Activated naive CD8-positive, alpha-beta T cell treated with anti-CD3 and anti-CD28 coated beads, Interleukin-2, amount 10 ng/mL, durations not matched to agents 7 days and 5 days (primary cell): ENCODE data around the gene SMAP1. TPM values are rescaled to one million over a fixed set of nuclear protein-coding genes. Genes with fewer than 3 reads are reported as not detected.

Source experiments
- ATAC-seq: fragments of 150-1000 bp; cut with Tn5 transposase; one replicate; pipeline ENCODE4 v1.10.0; 2021; ENCODE audit warnings: low read depth, moderate library complexity
- POLR2A ChIA-PET: fragments of 350-600 bp; sonication (Branson Sonifier 250); formaldehyde crosslinking; loops from one replicate; lab custom pipeline; 2021; ENCODE audit warnings: antibody characterized with exemption; lab: Charles Lee
- DNase-seq: peaks from one replicate; pipeline ENCODE4 v3.0.0; 2021
- H3K27ac Mint-ChIP-seq: one replicate; pipeline ENCODE4 v1.8.0; 2022; ENCODE audit warnings: mild to moderate bottlenecking, mixed read lengths
- H3K27me3 Mint-ChIP-seq: one replicate; pipeline ENCODE4 v1.8.0; 2022; ENCODE audit warnings: mild to moderate bottlenecking, moderate library complexity, mixed read lengths
- H3K36me3 Mint-ChIP-seq: one replicate; pipeline ENCODE4 v1.8.0; 2021; ENCODE audit warnings: mild to moderate bottlenecking, mixed read lengths
- H3K4me1 Mint-ChIP-seq: one replicate; pipeline ENCODE4 v1.8.0; 2021; ENCODE audit warnings: mixed read lengths
- H3K4me3 Mint-ChIP-seq: one replicate; pipeline ENCODE4 v1.8.0; 2022; ENCODE audit warnings: mild to moderate bottlenecking, moderate library complexity, mixed read lengths
- H3K9me3 Mint-ChIP-seq: one replicate; pipeline ENCODE4 v1.8.0; 2021; ENCODE audit warnings: mixed read lengths
- total RNA-seq, 2 experiments: library from RNA; stranded (reverse); gene quantifications; one replicate each; pipeline ENCODE4 v1.2.3, GENCODE V29; 2021

SMAP1 gene
- 10 to 100 TPM; 39.7 to 40.2 TPM for total RNA-seq

GRCh38 chr6:70667711-70668498, at the start of gene SMAP1:
Gene SMAP1, plus strand, starts transcription at chr6:70667883. Its CDS starts 141 bp downstream, at chr6:70668024.
- H3K27me3 Mint-ChIP-seq = no peaks in the 10 kb centered on the region
- H3K27ac Mint-ChIP-seq = peak within 1 kb of the TSS; percentile 84
- peaks cover 48% of the 10 kb centered on the region for H3K4me1 Mint-ChIP-seq
- POLR2A ChIA-PET = interaction anchor here (0.6 to 3.6 kb wide), 17 partner anchors 9 to 871 kb away, joined by 3 to 25 read pairs (median 5); partner anchors contain the start of genes FAM135A, LMBRD1 and SDHAF4
- peak; percentile 91 for ATAC-seq
- peaks cover 25% of the 10 kb centered on the region for H3K36me3 Mint-ChIP-seq
- peak within 1 kb of the TSS; percentile 88 for H3K4me3 Mint-ChIP-seq
- DNase-seq = peak; percentile 96
- no peaks in the 10 kb centered on the region for H3K9me3 Mint-ChIP-seq

- no peak for ATAC-seq
- POLR2A ChIA-PET = interaction anchor here (0.6 to 0.7 kb wide), 2 partner anchors 94 to 206 kb away, joined by 3 to 4 read pairs; no protein-coding TSS in a partner anchor
- Mint-ChIP-seq H3K27ac (no peak overlapping the region), H3K9me3 (no peaks in the 10 kb centered on the region), H3K27me3 (peaks cover 4% of the 10 kb centered on the region), H3K4me1 (no peaks in the 10 kb centered on the region), H3K36me3 (no peaks in the 10 kb centered on the region), H3K4me3 (no peak overlapping the region)
- DNase-seq = no peak
Measured at GRCh38 chr6:70620746-70621145, 46.9 kb upstream of the SMAP1 start.

GRCh38 chr6:70622461-70622860, 45.2 kb upstream of the SMAP1 start:
- H3K4me3 Mint-ChIP-seq = no peak overlapping the region
- no peaks in the 10 kb centered on the region for H3K36me3 Mint-ChIP-seq
- H3K27ac Mint-ChIP-seq = no peak overlapping the region
- no peak for DNase-seq
- no peaks in the 10 kb centered on the region for H3K4me1 Mint-ChIP-seq
- no peak for ATAC-seq
- no peaks in the 10 kb centered on the region for H3K9me3 Mint-ChIP-seq
- POLR2A ChIA-PET = no interaction called here
- H3K27me3 Mint-ChIP-seq = no peaks in the 10 kb centered on the region

GRCh38 chr6:70625436-70625835, 42.2 kb upstream of the SMAP1 start:
- DNase-seq (no peak), ATAC-seq (no peak)
- H3K4me3 Mint-ChIP-seq = no peak overlapping the region
- no peaks in the 10 kb centered on the region for H3K36me3 Mint-ChIP-seq
- no peaks in the 10 kb centered on the region for H3K4me1 Mint-ChIP-seq
- POLR2A ChIA-PET = no interaction called here
- no peak overlapping the region for H3K27ac Mint-ChIP-seq
- H3K9me3 Mint-ChIP-seq = no peaks in the 10 kb centered on the region
- peaks cover 9% of the 10 kb centered on the region for H3K27me3 Mint-ChIP-seq

- Mint-ChIP-seq H3K27me3 (peaks cover 9% of the 10 kb centered on the region), H3K27ac (no peak overlapping the region), H3K4me3 (no peak overlapping the region), H3K36me3 (no peaks in the 10 kb centered on the region), H3K9me3 (no peaks in the 10 kb centered on the region), H3K4me1 (no peaks in the 10 kb centered on the region)
- DNase-seq = no peak
- no peak for ATAC-seq
- POLR2A ChIA-PET = no interaction called here
Measured at GRCh38 chr6:70627500-70628254, 40.0 kb upstream of the SMAP1 start.

GRCh38 chr6:70629929-70630328, 37.8 kb upstream of the SMAP1 start:
- H3K4me3 Mint-ChIP-seq = no peak overlapping the region
- ATAC-seq = no peak
- H3K27me3 Mint-ChIP-seq = peaks cover 12% of the 10 kb centered on the region
- DNase-seq = no peak
- H3K9me3 Mint-ChIP-seq = no peaks in the 10 kb centered on the region
- H3K4me1 Mint-ChIP-seq = no peaks in the 10 kb centered on the region
- H3K27ac Mint-ChIP-seq = no peak overlapping the region
- POLR2A ChIA-PET = no interaction called here
- H3K36me3 Mint-ChIP-seq = no peaks in the 10 kb centered on the region

- POLR2A ChIA-PET = interaction anchor here (0.9 kb wide), 1 partner anchor 34 kb away, joined by 3 read pairs; no protein-coding TSS in a partner anchor
- no peaks in the 10 kb centered on the region for H3K4me1 Mint-ChIP-seq
- H3K27me3 Mint-ChIP-seq = peaks cover 18% of the 10 kb centered on the region
- no peak for ATAC-seq
- H3K9me3 Mint-ChIP-seq = no peaks in the 10 kb centered on the region
- DNase-seq = no peak
- no peak overlapping the region for H3K4me3 Mint-ChIP-seq
- no peak overlapping the region for H3K27ac Mint-ChIP-seq
- no peaks in the 10 kb centered on the region for H3K36me3 Mint-ChIP-seq
Measured at GRCh38 chr6:70633870-70634269, 33.8 kb upstream of the SMAP1 start.

GRCh38 chr6:70636596-70636995, 31.1 kb upstream of the SMAP1 start:
- POLR2A ChIA-PET = interaction anchor here (0.6 to 0.7 kb wide), 2 partner anchors 14 to 41 kb away, joined by 4 to 7 read pairs; no protein-coding TSS in a partner anchor
- DNase-seq (no peak), ATAC-seq (no peak)
- H3K36me3 Mint-ChIP-seq = no peaks in the 10 kb centered on the region
- peaks cover 2% of the 10 kb centered on the region for H3K4me1 Mint-ChIP-seq
- H3K9me3 Mint-ChIP-seq = no peaks in the 10 kb centered on the region
- no peak overlapping the region for H3K4me3 Mint-ChIP-seq
- peaks cover 23% of the 10 kb centered on the region for H3K27me3 Mint-ChIP-seq
- H3K27ac Mint-ChIP-seq = no peak overlapping the region

- Mint-ChIP-seq H3K36me3 (no peaks in the 10 kb centered on the region), H3K27ac (no peak overlapping the region), H3K27me3 (peaks cover 20% of the 10 kb centered on the region), H3K9me3 (no peaks in the 10 kb centered on the region), H3K4me1 (peaks cover 2% of the 10 kb centered on the region), H3K4me3 (no peak overlapping the region)
- ATAC-seq (no peak), DNase-seq (no peak)
- POLR2A ChIA-PET = no interaction called here
Measured at GRCh38 chr6:70638468-70638867, 29.2 kb upstream of the SMAP1 start.

GRCh38 chr6:70651326-70651905, 16.3 kb upstream of the SMAP1 start:
- peaks cover 31% of the 10 kb centered on the region for H3K4me1 Mint-ChIP-seq
- DNase-seq (peak; percentile 55), ATAC-seq (peak; percentile 91)
- H3K36me3 Mint-ChIP-seq = peaks cover 3% of the 10 kb centered on the region
- H3K4me3 Mint-ChIP-seq = peak overlapping the region; percentile 72
- peaks cover 2% of the 10 kb centered on the region for H3K9me3 Mint-ChIP-seq
- H3K27me3 Mint-ChIP-seq = peaks cover 2% of the 10 kb centered on the region
- peak overlapping the region; percentile 75 for H3K27ac Mint-ChIP-seq
- POLR2A ChIA-PET = interaction anchor here (1.0 to 2.3 kb wide), 2 partner anchors 16 to 52 kb away, joined by 3 to 21 read pairs; partner anchors contain the start of gene SMAP1

- POLR2A ChIA-PET = interaction anchor here (1.0 kb wide), 1 partner anchor 53 kb away, joined by 3 read pairs; no protein-coding TSS in a partner anchor
- peaks cover 2% of the 10 kb centered on the region for H3K9me3 Mint-ChIP-seq
- H3K27ac Mint-ChIP-seq = no peak overlapping the region
- H3K4me1 Mint-ChIP-seq = peaks cover 31% of the 10 kb centered on the region
- peaks cover 2% of the 10 kb centered on the region for H3K27me3 Mint-ChIP-seq
- peaks cover 2% of the 10 kb centered on the region for H3K36me3 Mint-ChIP-seq
- peak overlapping the region; percentile 72 for H3K4me3 Mint-ChIP-seq
- ATAC-seq = no peak
- no peak for DNase-seq
Measured at GRCh38 chr6:70652216-70652615, 15.5 kb upstream of the SMAP1 start.

GRCh38 chr6:70657706-70658105, 10.0 kb upstream of the SMAP1 start:
- no peak overlapping the region for H3K27ac Mint-ChIP-seq
- DNase-seq = no peak

GRCh38 chr6:70663881-70664466, 3.7 kb upstream of the SMAP1 start:
- Mint-ChIP-seq H3K4me3 (no peak overlapping the region), H3K27me3 (peaks cover 20% of the 10 kb centered on the region), H3K36me3 (peaks cover 8% of the 10 kb centered on the region), H3K4me1 (peaks cover 17% of the 10 kb centered on the region), H3K27ac (no peak overlapping the region), H3K9me3 (peaks cover 2% of the 10 kb centered on the region)
- POLR2A ChIA-PET = no interaction called here
- DNase-seq (no peak), ATAC-seq (no peak)

More at GRCh38 chr6:70657706-70658105, 10.0 kb upstream of the SMAP1 start:
- POLR2A ChIA-PET = no interaction called here
- Mint-ChIP-seq H3K27me3 (peaks cover 21% of the 10 kb centered on the region), H3K9me3 (peaks cover 2% of the 10 kb centered on the region), H3K4me3 (no peak overlapping the region), H3K36me3 (peaks cover 5% of the 10 kb centered on the region), H3K4me1 (peaks cover 9% of the 10 kb centered on the region)
- ATAC-seq = no peak
